ENCODE measurements around the gene MARCHF7.
"Not testable (repeated sequence)": the region's sequence is repeated elsewhere in the genome, so short reads cannot be mapped to it uniquely, and the experiment has no call there.

The MARCHF7 gene

GRCh38 chr2:159703491-159703890, 8.8 kb upstream of the MARCHF7 start:
- Histone ChIP-seq H3K27ac (no peak overlapping the region), H3K27me3 (no peaks in the 10 kb centered on the region), H3K9me3 (no peaks in the 10 kb centered on the region), H3K36me3 (peaks cover 11% of the 10 kb centered on the region), H3K4me1 (peaks cover 6% of the 10 kb centered on the region; the same call in 1 of the 2 replicates), H4K20me1 (no peaks in the 10 kb centered on the region), H3K9ac (no peak overlapping the region), H3K4me3 (no peak overlapping the region), H3K4me2 (no peak overlapping the region)
- TF ChIP-seq Cebpa-rat (IDR thresholded peaks at IDR 0.05), result no peak

DNA sequence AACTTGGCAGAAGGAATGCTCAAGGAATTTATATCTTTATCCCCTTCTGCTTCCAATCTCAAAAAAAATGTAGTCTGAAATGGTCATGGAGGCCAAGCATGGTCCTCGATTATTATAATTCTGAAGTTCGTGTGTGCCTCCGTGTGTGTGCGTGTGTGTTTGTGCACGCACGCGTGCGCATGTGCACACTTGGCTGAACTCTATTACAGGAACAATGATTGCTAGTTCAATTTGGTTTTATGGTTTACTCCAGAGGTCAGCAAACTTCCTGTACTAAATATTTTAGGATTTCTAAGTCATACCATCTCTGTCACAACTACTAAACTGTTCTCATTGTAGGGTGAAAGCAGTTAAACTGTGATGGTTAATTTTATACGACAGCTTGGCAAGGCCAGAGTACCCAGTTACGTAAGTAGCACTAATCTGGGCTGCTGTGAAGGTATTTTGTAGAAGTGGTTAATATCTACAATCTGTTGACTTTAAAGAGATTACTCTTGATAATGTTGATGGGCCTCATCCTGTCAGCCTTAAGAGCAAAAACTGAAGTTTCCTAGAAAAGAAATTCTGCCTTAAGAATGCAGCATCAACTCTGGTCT, 5.8 kb upstream of the MARCHF7 start:
- no peak overlapping the region for H3K4me3 ChIP-seq
- no peaks in the 10 kb centered on the region for H4K20me1 ChIP-seq
- H3K27ac ChIP-seq, result no peak overlapping the region
- H3K27me3 ChIP-seq, result no peaks in the 10 kb centered on the region
- peaks cover 18% of the 10 kb centered on the region for H3K4me1 ChIP-seq
- peak overlapping the region; percentile 21; the same call in 1 of the 2 replicates for H3K4me2 ChIP-seq
- H3K36me3 ChIP-seq, result peaks cover 8% of the 10 kb centered on the region
- TF ChIP-seq Cebpa-rat (IDR thresholded peaks at IDR 0.05), result no peak
- H3K9ac ChIP-seq, result no peak overlapping the region
- no peaks in the 10 kb centered on the region for H3K9me3 ChIP-seq

- no peak overlapping the region for H3K9ac ChIP-seq
- H3K9me3 ChIP-seq, result no peaks in the 10 kb centered on the region
- no peak overlapping the region for H3K27ac ChIP-seq
- TF ChIP-seq Cebpa-rat (IDR thresholded peaks at IDR 0.05), result no peak
- peaks cover 8% of the 10 kb centered on the region for H4K20me1 ChIP-seq
- H3K4me3 ChIP-seq, result no peak overlapping the region
- peaks cover 8% of the 10 kb centered on the region for H3K36me3 ChIP-seq
- H3K4me2 ChIP-seq, result no peak overlapping the region
- peaks cover 20% of the 10 kb centered on the region for H3K4me1 ChIP-seq
- no peaks in the 10 kb centered on the region for H3K27me3 ChIP-seq
Measured at GRCh38 chr2:159708066-159708760, 4.1 kb upstream of the MARCHF7 start.

GRCh38 chr2:159710601-159711180, 1.6 kb upstream of the MARCHF7 start:
- H3K4me3 ChIP-seq, result peak overlapping the region; percentile 97; the same call in 1 of the 2 replicates
- H4K20me1 ChIP-seq, result peaks cover 32% of the 10 kb centered on the region
- no peaks in the 10 kb centered on the region for H3K27me3 ChIP-seq
- no peak overlapping the region for H3K9ac ChIP-seq
- peak overlapping the region; percentile 80 for H3K4me2 ChIP-seq
- H3K27ac ChIP-seq, result peak overlapping the region; percentile 28; the same call in 1 of the 2 replicates
- H3K9me3 ChIP-seq, result no peaks in the 10 kb centered on the region
- TF ChIP-seq Cebpa-rat (IDR thresholded peaks at IDR 0.05), result no peak
- H3K36me3 ChIP-seq, result peaks cover 18% of the 10 kb centered on the region
- H3K4me1 ChIP-seq, result peaks cover 40% of the 10 kb centered on the region

DNA sequence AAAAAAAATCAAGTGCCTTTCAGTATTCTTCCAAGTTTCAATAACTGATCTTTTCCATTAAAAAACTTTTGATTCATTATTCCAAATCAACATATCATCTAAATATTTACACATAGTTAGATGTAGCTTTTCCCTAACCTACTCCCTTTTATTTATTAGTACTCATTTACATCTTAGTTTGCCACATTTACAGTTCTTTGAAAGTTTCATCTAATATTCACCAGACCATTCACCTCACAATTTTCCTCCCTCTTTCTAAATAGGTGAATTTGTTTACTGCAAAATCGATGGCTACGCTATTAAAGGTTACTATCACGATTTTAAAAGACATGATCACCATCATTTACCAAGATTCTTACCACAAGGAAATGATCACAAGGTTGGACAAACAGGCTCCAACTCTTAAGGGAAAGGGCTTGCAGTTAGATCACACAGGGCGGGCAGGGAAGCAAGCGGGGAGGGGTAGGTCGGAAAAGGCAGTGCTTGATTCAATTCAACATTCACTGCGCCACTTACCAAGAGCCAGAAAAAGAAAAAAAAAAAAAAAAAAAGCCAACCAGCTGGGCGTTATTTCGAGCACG, 654 bp upstream of the MARCHF7 start:
- H3K4me2 ChIP-seq, result peak overlapping the region; percentile 80
- peaks cover 41% of the 10 kb centered on the region for H3K4me1 ChIP-seq
- TF ChIP-seq Cebpa-rat (IDR thresholded peaks at IDR 0.05), result no peak
- H3K4me3 ChIP-seq, result peak overlapping the region; percentile 97
- H3K36me3 ChIP-seq, result peaks cover 28% of the 10 kb centered on the region
- H3K27me3 ChIP-seq, result no peaks in the 10 kb centered on the region
- H4K20me1 ChIP-seq, result peaks cover 42% of the 10 kb centered on the region
- no peaks in the 10 kb centered on the region for H3K9me3 ChIP-seq
- H3K27ac ChIP-seq, result peak overlapping the region; percentile 100
- peak overlapping the region; percentile 100 for H3K9ac ChIP-seq

DNA sequence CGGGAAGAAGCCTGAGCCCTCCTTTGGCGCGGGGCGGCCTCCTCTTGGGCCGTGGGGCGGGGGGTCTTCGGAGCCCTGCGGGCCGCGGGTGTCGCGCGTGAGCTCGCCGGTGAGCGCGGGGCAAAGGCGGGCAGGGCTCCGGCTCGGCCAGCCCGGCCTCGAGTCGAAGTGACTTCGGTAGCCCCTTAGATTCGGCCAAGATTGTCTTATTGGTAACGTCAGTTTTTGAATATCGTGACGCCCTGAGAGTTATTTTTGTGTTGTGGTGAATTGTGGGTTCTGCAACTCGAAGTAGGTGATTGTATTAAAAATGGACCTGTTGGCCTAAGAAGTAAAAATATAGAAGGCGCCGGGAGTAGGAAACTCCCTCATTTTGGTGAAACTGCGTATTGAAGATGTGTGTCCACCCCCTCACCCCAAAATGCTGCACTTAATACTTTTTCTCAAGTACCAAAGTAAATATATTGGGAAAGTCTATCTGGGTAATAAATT, 669 bp downstream of the MARCHF7 start:
- no peak for TF ChIP-seq Cebpa-rat (IDR thresholded peaks at IDR 0.05)
- Histone ChIP-seq H3K27ac (peak overlapping the region; percentile 100), H3K36me3 (peaks cover 34% of the 10 kb centered on the region), H3K9ac (peak overlapping the region; percentile 100), H3K27me3 (no peaks in the 10 kb centered on the region), H3K4me1 (peaks cover 47% of the 10 kb centered on the region), H3K9me3 (no peaks in the 10 kb centered on the region; the same call in 1 of the 2 replicates), H3K4me3 (peak overlapping the region; percentile 97), H3K4me2 (peak overlapping the region; percentile 73), H4K20me1 (peaks cover 55% of the 10 kb centered on the region)

GRCh38 chr2:159713631-159714246, 1.4 kb downstream of the MARCHF7 start:
- no peak for TF ChIP-seq Cebpa-rat (IDR thresholded peaks at IDR 0.05)
- Histone ChIP-seq H3K9me3 (peaks cover 3% of the 10 kb centered on the region), H3K9ac (peak overlapping the region; percentile 100), H3K4me2 (peak overlapping the region; percentile 73), H3K27me3 (no peaks in the 10 kb centered on the region), H4K20me1 (peaks cover 63% of the 10 kb centered on the region), H3K4me1 (peaks cover 47% of the 10 kb centered on the region), H3K27ac (peak overlapping the region; percentile 100), H3K36me3 (peaks cover 40% of the 10 kb centered on the region), H3K4me3 (peak overlapping the region; percentile 97)

- peak overlapping the region; percentile 97 for H3K4me3 ChIP-seq
- peak overlapping the region; percentile 73 for H3K4me2 ChIP-seq
- H3K36me3 ChIP-seq, result peaks cover 46% of the 10 kb centered on the region
- peaks cover 8% of the 10 kb centered on the region for H3K9me3 ChIP-seq
- H4K20me1 ChIP-seq, result peaks cover 69% of the 10 kb centered on the region
- H3K4me1 ChIP-seq, result peaks cover 47% of the 10 kb centered on the region
- no peaks in the 10 kb centered on the region for H3K27me3 ChIP-seq
- H3K9ac ChIP-seq, result peak overlapping the region; percentile 100; the same call in 1 of the 2 replicates
- H3K27ac ChIP-seq, result peak overlapping the region; percentile 11; the same call in 1 of the 2 replicates
- TF ChIP-seq Cebpa-rat (IDR thresholded peaks at IDR 0.05), result no peak
Measured at GRCh38 chr2:159714247-159714930, 2.1 kb downstream of the MARCHF7 start.

- Histone ChIP-seq H3K9me3 (peaks cover 16% of the 10 kb centered on the region), H3K4me2 (peak overlapping the region; percentile 73), H3K36me3 (peaks cover 57% of the 10 kb centered on the region), H4K20me1 (peaks cover 80% of the 10 kb centered on the region), H3K4me1 (peaks cover 46% of the 10 kb centered on the region), H3K27ac (no peak overlapping the region), H3K4me3 (no peak overlapping the region), H3K9ac (no peak overlapping the region), H3K27me3 (no peaks in the 10 kb centered on the region)
- TF ChIP-seq Cebpa-rat (IDR thresholded peaks at IDR 0.05), result no peak
Measured at GRCh38 chr2:159715451-159715850, 3.1 kb downstream of the MARCHF7 start.

GRCh38 chr2:159716409-159716808, 4.1 kb downstream of the MARCHF7 start:
- H3K9me3 ChIP-seq, result peaks cover 24% of the 10 kb centered on the region
- H3K4me3 ChIP-seq, result not testable (repeated sequence)

More at GRCh38 chr2:159716409-159716808, 4.1 kb downstream of the MARCHF7 start:
- not testable (repeated sequence) for H3K27ac ChIP-seq, H3K27me3 ChIP-seq, H3K9ac ChIP-seq
- Histone ChIP-seq H3K4me1 (peaks cover 36% of the 10 kb centered on the region), H3K4me2 (peak overlapping the region; percentile 27), H4K20me1 (peaks cover 90% of the 10 kb centered on the region), H3K36me3 (peaks cover 66% of the 10 kb centered on the region)
